Loucy (cell line): ENCODE data around the gene HSD11B2.

Experiments used
- H2AFZ ChIP-seq: fragments of 200-600 bp; sonication (generic); 2 replicates; pipeline ENCODE4 v1.6.0; 2016; ENCODE audit warnings: antibody characterized with exemption, mild to moderate bottlenecking, low read length, moderate library complexity
- H3F3A ChIP-seq: fragments of 200-600 bp; 2 replicates; pipeline ENCODE4 v1.6.0; 2016; ENCODE audit warnings: antibody characterized with exemption, low read depth, mild to moderate bottlenecking
- H3K27me3 ChIP-seq: fragments of 200-600 bp; sonication (generic); 2 replicates; pipeline ENCODE4 v1.6.1; 2014; ENCODE audit warnings: low read length, mild to moderate bottlenecking; ENCODE audit not compliant: insufficient read depth, poor library complexity, severe bottlenecking
- H3K36me3 ChIP-seq: fragments of 200-600 bp; sonication (generic); 2 replicates; pipeline ENCODE4 v1.6.1; 2016; ENCODE audit warnings: low read length; ENCODE audit not compliant: insufficient read depth
- H3K4me1 ChIP-seq: fragments of 200-600 bp; sonication (generic); 2 replicates; pipeline ENCODE4 v1.5.1; 2014; ENCODE audit warnings: low read length, mild to moderate bottlenecking; ENCODE audit not compliant: insufficient read depth, poor library complexity, severe bottlenecking
- H3K4me2 ChIP-seq: fragments of 200-600 bp; sonication (generic); 2 replicates; pipeline ENCODE4 v1.6.0; 2014; ENCODE audit warnings: antibody characterized with exemption, low read length, low read depth, mild to moderate bottlenecking; ENCODE audit not compliant: poor library complexity, severe bottlenecking
- H3K4me3 ChIP-seq: fragments of 200-600 bp; sonication (generic); 2 replicates; pipeline ENCODE4 v1.5.1; 2014; ENCODE audit warnings: low read length, mild to moderate bottlenecking, mixed read lengths; ENCODE audit not compliant: poor library complexity, severe bottlenecking
- H3K79me2 ChIP-seq: fragments of 200-600 bp; sonication (generic); 2 replicates; pipeline ENCODE4 v1.6.1; 2014; ENCODE audit warnings: low read length; ENCODE audit not compliant: insufficient read depth
- H3K9ac ChIP-seq: fragments of 200-600 bp; sonication (generic); 2 replicates; pipeline ENCODE4 v1.6.0; 2014; ENCODE audit warnings: mild to moderate bottlenecking, low read depth, low read length, moderate library complexity; ENCODE audit not compliant: poor library complexity, severe bottlenecking
- H3K9me2 ChIP-seq: fragments of 200-600 bp; sonication (generic); replicated peaks from 2 replicates; pipeline ENCODE4 v1.6.1; 2016; ENCODE audit warnings: low read depth, low read length, mixed read lengths
- H3K9me3 ChIP-seq: fragments of 200-600 bp; sonication (generic); 2 replicates; pipeline ENCODE4 v1.6.1; 2014; ENCODE audit warnings: mild to moderate bottlenecking, antibody characterized with exemption, low read length, low read depth; ENCODE audit not compliant: insufficient read depth
- H4K20me1 ChIP-seq: fragments of 200-600 bp; sonication (generic); 2 replicates; pipeline ENCODE4 v1.6.0; 2014; ENCODE audit warnings: antibody characterized with exemption, low read length, mild to moderate bottlenecking; ENCODE audit not compliant: insufficient read depth, poor library complexity, severe bottlenecking
- CTCF ChIP-seq: fragments of 200-600 bp; sonication (generic); conservative IDR thresholded peaks from 2 replicates; pipeline ENCODE4 v1.5.1; 2014; ENCODE audit warnings: mild to moderate bottlenecking, antibody characterized with exemption, low read length
- EZH2phosphoT487 ChIP-seq: fragments of 200-600 bp; IDR thresholded peaks from 2 replicates; pipeline ENCODE4 v1.6.1; 2018; ENCODE audit warnings: antibody characterized with exemption, mild to moderate bottlenecking, moderate library complexity, borderline replicate concordance

HSD11B2 gene

GRCh38 chr16:67391424-67392300 is 39.3 kb upstream of the HSD11B2 start:
- Histone ChIP-seq H3K9me3 (no peaks in the 10 kb centered on the region), H3K36me3 (no peaks in the 10 kb centered on the region), H3K4me2 (no peak overlapping the region), H4K20me1 (no peaks in the 10 kb centered on the region), H3K4me3 (no peak overlapping the region), H3K9ac (no peak overlapping the region), H2AFZ (no peak overlapping the region), H3K4me1 (no peaks in the 10 kb centered on the region), H3K27me3 (no peaks in the 10 kb centered on the region), H3F3A (no peaks in the 10 kb centered on the region), H3K9me2 (no peaks in the 10 kb centered on the region), H3K79me2 (no peaks in the 10 kb centered on the region)
- TF ChIP-seq EZH2phosphoT487: no peak

- H4K20me1 ChIP-seq: no peaks in the 10 kb centered on the region
- H3K79me2 ChIP-seq: no peaks in the 10 kb centered on the region
- no peaks in the 10 kb centered on the region for H3F3A ChIP-seq
- no peaks in the 10 kb centered on the region for H3K36me3 ChIP-seq
- H3K9ac ChIP-seq: no peak overlapping the region
- no peaks in the 10 kb centered on the region for H3K9me3 ChIP-seq
- H3K9me2 ChIP-seq: no peaks in the 10 kb centered on the region
- H3K4me1 ChIP-seq: no peaks in the 10 kb centered on the region
- TF ChIP-seq EZH2phosphoT487: no peak
- no peak overlapping the region for H3K4me3 ChIP-seq
- no peak overlapping the region for H3K4me2 ChIP-seq
- no peaks in the 10 kb centered on the region for H3K27me3 ChIP-seq
- H2AFZ ChIP-seq: no peak overlapping the region
These were observed 38.4 kb upstream of the HSD11B2 start for GRCh38 chr16:67392301-67393059.

GRCh38 chr16:67393111-67393787 is 37.7 kb upstream of the HSD11B2 start, which contains the start of gene TPPP3:
TPPP3 (minus strand) TSS chr16:67393498; CDS start chr16:67391111, 2,387 bp downstream.
- Histone ChIP-seq H3K4me1 (no peaks in the 10 kb centered on the region), H3K4me2 (no peak within 1 kb of the TSS), H3F3A (no peaks in the 10 kb centered on the region), H3K9ac (no peak within 1 kb of the TSS), H3K9me2 (no peaks in the 10 kb centered on the region), H3K9me3 (no peaks in the 10 kb centered on the region), H3K79me2 (no peaks in the 10 kb centered on the region), H3K36me3 (no peaks in the 10 kb centered on the region), H2AFZ (no peak within 1 kb of the TSS), H3K27me3 (no peaks in the 10 kb centered on the region), H4K20me1 (no peaks in the 10 kb centered on the region), H3K4me3 (no peak within 1 kb of the TSS)
- TF ChIP-seq CTCF (no peak), EZH2phosphoT487 (no peak)

GRCh38 chr16:67393788-67394154 is 37.1 kb upstream of the HSD11B2 start:
- Histone ChIP-seq H3K79me2 (no peaks in the 10 kb centered on the region), H3F3A (no peaks in the 10 kb centered on the region), H3K27me3 (no peaks in the 10 kb centered on the region), H3K9me2 (no peaks in the 10 kb centered on the region), H2AFZ (no peak overlapping the region), H3K9me3 (no peaks in the 10 kb centered on the region), H3K36me3 (no peaks in the 10 kb centered on the region), H3K4me1 (no peaks in the 10 kb centered on the region), H3K9ac (no peak overlapping the region), H3K4me2 (no peak overlapping the region), H3K4me3 (no peak overlapping the region), H4K20me1 (no peaks in the 10 kb centered on the region)
- no peak for TF ChIP-seq EZH2phosphoT487
- TF ChIP-seq CTCF: no peak
